Endothelial cell of umbilical vein (primary cell): Measurements from ENCODE around the gene ZNF124.

Source experiments
- CTCF ChIP-seq, 2 donors: IDR thresholded peaks; 1 replicate in 1 of 2; 2 replicates in 1 of 2; pipeline ENCODE4 v1.5.1; 2011; ENCODE audit warnings: low read length in 2 of 2, mild to moderate bottlenecking in 2 of 2, moderate library complexity in 2 of 2, control low read depth in 1 of 2, inconsistent platforms in 1 of 2, low read depth in 1 of 2; ENCODE audit not compliant: insufficient read depth in 1 of 2; ENCODE audit errors: extremely low read depth in 1 of 2
- EZH2 ChIP-seq: IDR thresholded peaks from 2 replicates; pipeline ENCODE4 v1.6.1; 2012; ENCODE audit warnings: borderline replicate concordance, low read depth, mild to moderate bottlenecking, moderate library complexity, low read length, inconsistent platforms; ENCODE audit not compliant: severe bottlenecking
- JUN ChIP-seq: IDR thresholded peaks from 2 replicates; pipeline ENCODE4 v1.6.1; 2011; ENCODE audit warnings: borderline replicate concordance, low read depth; ENCODE audit not compliant: insufficient read length, insufficient read depth
- MAX ChIP-seq: IDR thresholded peaks from 2 replicates; pipeline ENCODE4 v1.6.1; 2011; ENCODE audit not compliant: insufficient read depth, insufficient read length
- MYC ChIP-seq: IDR thresholded peaks from one replicate; pipeline ENCODE4 v1.6.1; 2011; ENCODE audit warnings: mild to moderate bottlenecking, low read depth, low read length
- POLR2A ChIP-seq: IDR thresholded peaks from 2 replicates; pipeline ENCODE4 v1.6.1; 2012; ENCODE audit warnings: low read depth, mild to moderate bottlenecking, control low read depth, low read length
- POLR2AphosphoS5 ChIP-seq: IDR thresholded peaks from 2 replicates; pipeline ENCODE4 v1.6.1; 2012; ENCODE audit warnings: low read depth, mild to moderate bottlenecking, control low read depth, low read length, moderate library complexity; ENCODE audit not compliant: insufficient read depth

- no peak for TF ChIP-seq MAX
- no peak for TF ChIP-seq CTCF (IDR thresholded peaks at IDR 0.05; ENCODE audit: extremely low read depth in 1 of 2, insufficient read depth in 1 of 2, low read depth in 1 of 2, low read length in 2 of 2)
- no peak for TF ChIP-seq EZH2
- TF ChIP-seq JUN, result no peak
- TF ChIP-seq POLR2A, result no peak
- no peak for TF ChIP-seq MYC
- TF ChIP-seq POLR2AphosphoS5, result no peak
These were observed 3.6 kb upstream of the ZNF124 start for GRCh38 chr1:247175458-247175857.
